ENCODE measurements around the gene ETV1.

GRCh38 chr7:13992596-13992964 is 3.1 kb upstream of the ETV1 start:
- TF ChIP-seq CTCF (IDR thresholded peaks at IDR 0.05) (no peak), POLR2A (IDR thresholded peaks at IDR 0.05) (no peak)
